C4-2B (cell line): ENCODE measurements around the gene SNN.

ENCODE experiments used
- H3K27ac ChIP-seq: fragments of 450-650 bp; 2 replicates; pipeline ENCODE4 v1.5.1; 2017
- CTCF ChIP-seq: fragments of 450-650 bp; conservative IDR thresholded peaks from 2 replicates; pipeline ENCODE4 v1.5.1; 2017; ENCODE audit warnings: mild to moderate bottlenecking
- ZFX ChIP-seq: fragments of 450-650 bp; IDR thresholded peaks from 2 replicates; pipeline ENCODE4 v1.6.1; 2017

Gene SNN

DNA sequence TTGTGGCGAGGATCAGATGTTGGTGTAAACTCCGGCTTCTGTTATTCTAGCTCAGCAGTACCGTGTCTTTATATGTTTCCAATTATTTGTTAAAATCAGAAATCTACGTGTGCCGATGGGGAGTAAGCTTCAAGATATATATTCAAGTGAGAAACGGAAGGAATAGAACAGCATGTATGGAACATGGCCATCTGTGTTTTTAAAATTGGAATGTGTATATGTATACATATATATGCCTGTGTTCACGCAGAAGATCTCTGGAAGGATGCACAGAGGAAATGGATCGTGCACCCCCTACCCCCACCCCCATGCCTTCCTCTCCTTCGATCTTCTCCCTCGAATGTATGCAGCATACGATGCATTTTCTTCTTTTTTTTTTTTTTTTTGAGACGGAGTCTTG lies 7.7 kb upstream of the SNN start:
- no peak for TF ChIP-seq CTCF
- H3K27ac ChIP-seq = no peak overlapping the region

DNA sequence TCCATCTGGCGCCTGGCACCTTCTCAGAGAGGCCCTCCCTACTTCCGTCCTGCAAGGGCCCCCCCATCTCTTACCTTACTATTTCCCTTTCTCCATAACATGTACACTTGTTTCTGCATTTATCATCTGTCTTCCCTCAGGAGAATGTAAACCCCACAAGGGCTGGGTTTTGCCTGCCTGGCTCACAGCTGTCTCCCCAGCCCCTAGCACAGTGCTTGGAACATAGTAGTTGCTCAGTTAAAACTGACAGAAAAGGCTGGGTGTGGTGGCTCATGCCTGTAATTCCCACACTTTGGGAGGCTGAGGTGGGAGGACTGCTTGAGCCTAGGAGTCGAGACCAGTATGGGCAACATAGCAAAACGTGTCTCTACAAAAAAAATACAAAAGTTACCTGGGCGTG lies 5.7 kb upstream of the SNN start:
- H3K27ac ChIP-seq = no peak overlapping the region
- TF ChIP-seq CTCF (no peak), ZFX (no peak)

DNA sequence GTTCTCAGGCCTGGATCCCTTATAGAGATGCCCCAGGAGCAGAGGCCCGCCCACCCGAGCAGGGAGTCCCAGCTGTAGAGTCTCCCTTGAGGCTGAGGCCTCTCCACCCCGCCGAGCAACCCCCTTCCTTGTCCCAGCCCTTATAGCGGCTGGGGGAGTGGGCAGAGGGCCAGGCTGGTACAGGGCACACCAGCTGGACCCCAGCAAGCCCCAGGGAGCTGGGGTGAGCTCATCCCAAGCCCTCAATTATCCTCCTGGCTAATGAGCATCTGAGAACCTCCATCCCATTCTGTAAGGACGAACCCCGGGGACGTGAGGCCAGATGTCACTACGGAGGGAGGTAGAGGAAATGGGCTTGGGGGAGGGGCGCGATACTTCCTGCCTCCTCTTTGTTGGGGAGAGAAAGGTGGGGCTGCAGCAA lies 3.2 kb upstream of the SNN start:
- no peak overlapping the region for H3K27ac ChIP-seq
- TF ChIP-seq CTCF (no peak), ZFX (no peak)

DNA sequence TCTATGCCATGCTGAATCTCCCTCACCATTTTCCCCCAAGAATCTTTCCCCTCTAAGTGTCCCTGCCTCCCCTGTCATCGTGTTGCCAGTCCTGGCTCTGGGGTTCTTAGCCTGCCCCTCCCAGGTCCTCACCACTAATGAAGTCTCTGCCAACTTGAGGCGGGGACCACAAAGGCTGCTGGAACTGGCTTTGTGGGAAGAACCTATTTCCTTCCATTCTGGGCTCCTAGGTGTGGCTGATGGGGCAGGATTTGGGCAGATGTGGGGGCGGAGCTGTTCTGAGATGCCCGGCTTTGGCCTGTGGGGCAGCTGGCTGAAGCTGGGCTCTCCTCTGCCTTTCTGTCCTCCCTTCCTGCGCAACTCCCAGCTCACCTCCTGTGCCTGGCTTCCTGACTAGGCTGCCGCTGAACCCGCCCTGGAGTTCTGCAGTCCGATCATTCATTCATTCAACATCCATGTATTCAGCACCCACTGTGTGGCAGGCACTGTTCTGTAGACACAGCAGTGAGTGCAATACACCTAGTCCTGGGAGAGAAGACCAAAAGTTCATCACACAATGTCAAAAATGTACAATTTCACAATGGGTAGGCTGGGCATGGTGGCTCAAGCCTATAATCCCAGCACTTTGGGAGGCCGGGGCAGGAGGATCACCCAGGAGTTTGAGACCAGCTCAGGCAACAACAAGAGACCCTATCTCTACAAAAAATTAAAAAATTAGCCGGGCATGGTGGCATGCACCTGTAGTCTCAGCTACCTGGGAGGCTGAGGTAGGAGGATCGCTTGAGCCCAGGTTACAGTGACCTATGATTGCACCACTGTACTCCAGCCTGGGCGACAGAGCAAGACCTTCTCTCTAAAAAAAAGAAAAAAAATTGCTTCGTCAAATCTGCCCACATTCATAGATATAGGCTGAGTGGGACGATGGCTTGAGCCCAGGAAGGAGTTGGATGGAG lies 1.9 kb upstream of the SNN start:
- TF ChIP-seq ZFX (no peak), CTCF (no peak)
- H3K27ac ChIP-seq = no peak overlapping the region

DNA sequence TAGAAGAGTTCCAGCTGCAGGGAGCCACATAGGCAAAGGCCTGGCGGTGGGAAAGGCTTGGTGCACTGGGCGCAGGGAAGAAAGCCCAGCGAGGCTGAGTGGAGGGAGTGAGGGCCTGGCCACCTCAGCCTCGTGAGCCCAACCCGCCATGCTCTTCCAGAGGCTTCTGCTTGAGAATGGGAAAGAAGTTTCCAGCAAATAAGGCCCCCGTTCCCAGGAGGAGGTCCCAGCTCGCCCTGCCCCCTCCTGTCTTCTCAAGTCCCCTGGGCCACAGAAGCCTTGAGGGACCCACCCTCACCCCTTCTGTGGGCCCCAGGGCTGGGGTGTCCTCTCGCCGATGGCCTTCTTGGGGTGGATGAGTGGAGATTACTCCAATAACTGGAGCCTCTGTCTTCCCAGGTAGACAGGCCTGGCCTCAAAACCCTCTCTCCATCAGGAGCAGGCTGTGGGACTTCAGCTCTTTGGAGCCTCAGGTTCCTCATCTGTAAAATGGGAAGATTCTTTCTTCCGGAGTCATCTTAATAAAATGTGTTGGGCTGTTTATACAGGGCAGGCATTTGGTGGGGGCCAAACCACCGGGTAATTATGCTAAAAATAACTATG lies 933 bp upstream of the SNN start:
- no peak for TF ChIP-seq ZFX
- no peak for TF ChIP-seq CTCF
- peak overlapping the region; percentile 49; the same call in 1 of the 2 replicates for H3K27ac ChIP-seq

- peak overlapping the region; percentile 49; the same call in 1 of the 2 replicates for H3K27ac ChIP-seq
- 0 out of 2 replicates have a peak, but pooled peaks have one; percentile 1 for TF ChIP-seq ZFX
- no peak for TF ChIP-seq CTCF
These were observed 546 bp downstream of the SNN start for GRCh38 chr16:11668623-11669379.
